ENCODE measurements around the gene ABCB6. TPM values are rescaled to one million over a fixed set of nuclear protein-coding genes. Genes with fewer than 3 reads are reported as not detected.

The ABCB6 gene
- total RNA-seq, 1 donor = 28.2 TPM

- Histone ChIP-seq H3K27ac (ENCODE audit: low read depth, low read length) (no peak overlapping the region), H3K4me1 (ENCODE audit: insufficient read depth, low read length) (peaks cover 58% of the 10 kb centered on the region), H3K4me3 (ENCODE audit: insufficient read depth, low read length) (no peak overlapping the region), H3K36me3 (ENCODE audit: insufficient read depth, low read length) (peaks cover 23% of the 10 kb centered on the region), H4K20me1 (ENCODE audit: insufficient read depth, low read length) (no peaks in the 10 kb centered on the region), H2AFZ (ENCODE audit: low read length) (no peak overlapping the region), H3K9me3 (ENCODE audit: low read depth, low read length) (no peaks in the 10 kb centered on the region), H3K79me2 (ENCODE audit: insufficient read depth, low read length) (peaks cover 34% of the 10 kb centered on the region), H3K4me2 (ENCODE audit: insufficient read depth, low read length) (no peak overlapping the region), H3K27me3 (ENCODE audit: insufficient read depth, low read length) (no peaks in the 10 kb centered on the region)
- no peak for TF ChIP-seq CTCF (IDR thresholded peaks at IDR 0.05; ENCODE audit: extremely low read depth, low read depth, low read length)
- peak; percentile 62 for DNase-seq (ENCODE audit: insufficient read length, low spot score, missing footprints)
These were observed 29.2 kb upstream of the ABCB6 start for GRCh38 chr2:219247678-219248642.

GRCh38 chr2:219246559-219246958 is 27.8 kb upstream of the ABCB6 start:
- Histone ChIP-seq H3K4me2 (ENCODE audit: insufficient read depth, low read length) (peak overlapping the region; percentile 92), H3K27ac (ENCODE audit: low read depth, low read length) (peak overlapping the region; percentile 95), H3K4me3 (ENCODE audit: insufficient read depth, low read length) (peak overlapping the region; percentile 88), H3K4me1 (ENCODE audit: insufficient read depth, low read length) (peaks cover 44% of the 10 kb centered on the region), H3K36me3 (ENCODE audit: insufficient read depth, low read length) (peaks cover 23% of the 10 kb centered on the region), H2AFZ (ENCODE audit: low read length) (no peak overlapping the region), H3K9me3 (ENCODE audit: low read depth, low read length) (no peaks in the 10 kb centered on the region), H4K20me1 (ENCODE audit: insufficient read depth, low read length) (no peaks in the 10 kb centered on the region), H3K79me2 (ENCODE audit: insufficient read depth, low read length) (peaks cover 34% of the 10 kb centered on the region), H3K27me3 (ENCODE audit: insufficient read depth, low read length) (no peaks in the 10 kb centered on the region)
- no peak for TF ChIP-seq CTCF (IDR thresholded peaks at IDR 0.05; ENCODE audit: extremely low read depth, low read depth, low read length)
- peak; percentile 32 for DNase-seq (ENCODE audit: insufficient read length, low spot score, missing footprints)

GRCh38 chr2:219245899-219246230 is 27.1 kb upstream of the ABCB6 start:
- Histone ChIP-seq H3K4me3 (ENCODE audit: insufficient read depth, low read length) (peak overlapping the region; percentile 88), H3K79me2 (ENCODE audit: insufficient read depth, low read length) (peaks cover 34% of the 10 kb centered on the region), H3K36me3 (ENCODE audit: insufficient read depth, low read length) (peaks cover 23% of the 10 kb centered on the region), H3K9me3 (ENCODE audit: low read depth, low read length) (no peaks in the 10 kb centered on the region), H3K4me2 (ENCODE audit: insufficient read depth, low read length) (peak overlapping the region; percentile 92), H3K27ac (ENCODE audit: low read depth, low read length) (peak overlapping the region; percentile 95), H4K20me1 (ENCODE audit: insufficient read depth, low read length) (no peaks in the 10 kb centered on the region), H3K27me3 (ENCODE audit: insufficient read depth, low read length) (no peaks in the 10 kb centered on the region), H3K4me1 (ENCODE audit: insufficient read depth, low read length) (peaks cover 37% of the 10 kb centered on the region), H2AFZ (ENCODE audit: low read length) (peak overlapping the region; percentile 96)
- no peak for TF ChIP-seq CTCF (IDR thresholded peaks at IDR 0.05; ENCODE audit: extremely low read depth, low read depth, low read length)
- peak; percentile 73 for DNase-seq (ENCODE audit: insufficient read length, low spot score, missing footprints)

- peaks cover 34% of the 10 kb centered on the region for H3K79me2 ChIP-seq (ENCODE audit: insufficient read depth, low read length)
- TF ChIP-seq CTCF (IDR thresholded peaks at IDR 0.05; ENCODE audit: extremely low read depth, low read depth, low read length) = no peak
- DNase-seq (ENCODE audit: insufficient read length, low spot score, missing footprints) = peak; percentile 99
- peak within 1 kb of the TSS; percentile 95 for H3K27ac ChIP-seq (ENCODE audit: low read depth, low read length)
- no peaks in the 10 kb centered on the region for H3K27me3 ChIP-seq (ENCODE audit: insufficient read depth, low read length)
- no peaks in the 10 kb centered on the region for H4K20me1 ChIP-seq (ENCODE audit: insufficient read depth, low read length)
- H3K36me3 ChIP-seq (ENCODE audit: insufficient read depth, low read length) = peaks cover 20% of the 10 kb centered on the region
- peak within 1 kb of the TSS; percentile 92 for H3K4me2 ChIP-seq (ENCODE audit: insufficient read depth, low read length)
- H3K9me3 ChIP-seq (ENCODE audit: low read depth, low read length) = no peaks in the 10 kb centered on the region
- H3K4me1 ChIP-seq (ENCODE audit: insufficient read depth, low read length) = peaks cover 34% of the 10 kb centered on the region
- peak within 1 kb of the TSS; percentile 96 for H2AFZ ChIP-seq (ENCODE audit: low read length)
- peak within 1 kb of the TSS; percentile 88 for H3K4me3 ChIP-seq (ENCODE audit: insufficient read depth, low read length)
These were observed 26.6 kb upstream of the ABCB6 start, which contains the start of the genes GLB1L and STK16 for GRCh38 chr2:219245148-219245898. GLB1L (minus strand) TSS chr2:219245444; CDS start chr2:219243573, 1,871 bp downstream. STK16 (plus strand) TSS chr2:219245479; CDS start chr2:219246000, 521 bp downstream.
